ENCODE measurements around the gene DMC1.

GRCh38 chr22:38481162-38481870 lies 88.7 kb downstream of the DMC1 start:
- no peak for TF ChIP-seq CTCF (IDR thresholded peaks at IDR 0.05; ENCODE audit: low read length)
- TF ChIP-seq EZH2 (optimal IDR thresholded peaks at IDR 0.05; ENCODE audit: low read depth, low read length), result no peak
- TF ChIP-seq EZH2phosphoT487 (IDR thresholded peaks at IDR 0.05; ENCODE audit: low read length), result no peak
